Panc1 (cell line): Measurements from ENCODE around the gene TATDN3. TPM values are rescaled to one million over a fixed set of nuclear protein-coding genes. Genes with fewer than 3 reads are reported as not detected.

Experiments used
- ATAC-seq: fragments of 200-7000 bp; cut with Tn5 transposase; 2 replicates; pipeline ENCODE4 v1.9.1; 2020; ENCODE audit warnings: mild to moderate bottlenecking, moderate library complexity
- BruUV-seq: library from RNA; stranded (reverse); fragments of 400-500 nt; replicated peaks from 2 replicates; lab custom pipeline; 2021; lab: Mats Ljungman, UMichigan
- CTCF ChIA-PET: fragments of 300-600 bp; sonication (Branson Sonifier 250); formaldehyde crosslinking; loops from one replicate; lab custom pipeline; 2022; ENCODE audit warnings: antibody characterized with exemption; lab: Charles Lee
- POLR2A ChIA-PET: fragments of 300-600 bp; sonication (Branson Sonifier 250); formaldehyde crosslinking; loops from one replicate; lab custom pipeline; 2022; ENCODE audit warnings: antibody characterized with exemption; lab: Charles Lee
- DNase-seq: peaks from one replicate; pipeline ENCODE4 v3.0.0-alpha.2; 2010; ENCODE audit warnings: low read depth, low spot score
- H3K27ac ChIP-seq: 2 replicates; pipeline ENCODE4 v1.5.1; 2011; ENCODE audit warnings: mild to moderate bottlenecking, low read length, inconsistent platforms
- H3K27me3 ChIP-seq: fragments of 200-500 bp; sonication (Bioruptor generic); 2 replicates; pipeline ENCODE4 v1.6.0; 2014; ENCODE audit warnings: low read length, inconsistent platforms; ENCODE audit not compliant: control insufficient read depth, insufficient read depth
- H3K36me3 ChIP-seq: fragments of 200-500 bp; sonication (Bioruptor generic); 2 replicates; pipeline ENCODE4 v1.5.1; 2014; ENCODE audit warnings: inconsistent platforms, mild to moderate bottlenecking, low read length, moderate library complexity; ENCODE audit not compliant: control insufficient read depth, insufficient read depth
- H3K4me1 ChIP-seq: 2 replicates; pipeline ENCODE4 v1.5.1; 2011; ENCODE audit warnings: inconsistent platforms, mild to moderate bottlenecking, low read length, moderate library complexity; ENCODE audit not compliant: control insufficient read depth, insufficient read depth
- H3K4me3 ChIP-seq, 2 experiments: 2 replicates each; pipeline ENCODE4 v1.5.1; 2011 to 2012; ENCODE audit warnings: low read depth in 2 of 2, low read length in 2 of 2, mild to moderate bottlenecking in 2 of 2, inconsistent platforms in 1 of 2, moderate library complexity in 1 of 2
- H3K9me3 ChIP-seq: fragments of 200-500 bp; sonication (Bioruptor generic); 2 replicates; pipeline ENCODE4 v1.5.1; 2014; ENCODE audit warnings: low read depth, mild to moderate bottlenecking, inconsistent platforms, low read length, moderate library complexity; ENCODE audit not compliant: control insufficient read depth, insufficient read depth
- CTCF ChIP-seq: fragments of 450-650 bp; IDR thresholded peaks from 2 replicates; pipeline ENCODE4 v1.5.1; 2017; ENCODE audit warnings: mild to moderate bottlenecking
- POLR2AphosphoS5 ChIP-seq: IDR thresholded peaks from 2 replicates; pipeline ENCODE4 v1.6.1; 2012; ENCODE audit warnings: mild to moderate bottlenecking, low read depth, low read length, moderate library complexity
- REST ChIP-seq, 2 experiments: IDR thresholded peaks; 2 replicates each; pipeline ENCODE4 v1.6.1; 2011 to 2012; ENCODE audit warnings: low read depth in 2 of 2, control low read depth in 1 of 2, low read length in 1 of 2, mild to moderate bottlenecking in 1 of 2, moderate library complexity in 1 of 2; ENCODE audit not compliant: insufficient read depth in 1 of 2
- SIN3A ChIP-seq: IDR thresholded peaks from 2 replicates; pipeline ENCODE4 v1.6.1; 2012; ENCODE audit warnings: low read depth, mild to moderate bottlenecking, low read length, moderate library complexity, borderline replicate concordance; ENCODE audit not compliant: insufficient read depth
- TCF7L2 ChIP-seq: IDR thresholded peaks from 2 replicates; pipeline ENCODE4 v1.6.1; 2011; ENCODE audit warnings: mild to moderate bottlenecking, low read depth, low read length, inconsistent platforms
- in situ Hi-C: cut with HindIII; loops from 2 replicates; pipeline ENCODE4 v1.10.0; 2016; ENCODE audit warnings: low sequenced_read_pairs, low pct_unique_long_range_greater_than_20kb
- intact Hi-C: fragments of 100-400 bp; cut with micrococcal nuclease; formaldehyde crosslinking; loops from one replicate; pipeline ENCODE4 v1.10.0; 2022; ENCODE audit not compliant: unreplicated experiment
- total RNA-seq: library from RNA; stranded (reverse); gene quantifications from one replicate; pipeline ENCODE4 v1.2.1, GENCODE V29; 2021; ENCODE audit not compliant: unreplicated experiment

TATDN3 gene
- total RNA-seq, 1 experiment from 2014 or later, result 9.5 TPM

DNA sequence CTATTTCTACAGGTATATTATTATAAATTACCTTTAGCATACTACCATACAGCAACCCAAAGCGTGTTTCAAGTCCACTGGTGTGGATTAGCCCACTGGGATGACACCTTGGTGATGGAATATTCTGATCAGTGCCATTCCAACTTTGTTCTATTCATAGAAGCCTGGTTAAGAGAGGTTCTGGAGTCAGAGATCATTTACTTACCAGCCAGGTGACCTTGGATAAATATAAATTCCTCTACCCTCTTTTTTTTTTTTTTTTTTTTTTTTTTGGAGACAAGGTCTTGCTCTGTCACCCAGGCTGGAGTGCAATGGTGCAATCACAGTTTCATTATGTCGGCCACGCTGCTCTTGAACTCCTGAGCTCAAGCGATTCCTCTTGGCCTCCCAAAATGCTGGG lies 55.9 kb downstream of the TATDN3 start, which contains the start of gene SPATA45:
Gene SPATA45 (minus strand): TSS at position 101 of the 400 bp plus-strand sequence. CDS start 11,500 bp downstream, outside the sequence.
- in situ Hi-C loops, result no loop called here
- TF ChIP-seq CTCF (no peak), SIN3A (no peak), POLR2AphosphoS5 (no peak), TCF7L2 (no peak), REST (IDR thresholded peaks at IDR 0.05; ENCODE audit: insufficient read depth in 1 of 2, low read depth in 2 of 2, low read length in 1 of 2) (no peak)

GRCh38 chr1:212852105-212852688 lies 60.5 kb downstream of the TATDN3 start:
- in situ Hi-C loops, result no loop called here

More for the DNA sequence above, 55.9 kb downstream of the TATDN3 start, which contains the start of gene SPATA45:
- no peaks in the 10 kb centered on the region for H3K36me3 ChIP-seq
- no peak within 1 kb of the TSS for H3K27ac ChIP-seq
- POLR2A ChIA-PET, result interaction anchor here (0.6 kb wide), 1 partner anchor 15 kb away, joined by 3 read pairs; no protein-coding TSS in a partner anchor
- DNase-seq (no peak), ATAC-seq (no peak)
- H3K4me3 ChIP-seq, result no peak within 1 kb of the TSS
- intact Hi-C loops, result no loop called here
- no peaks in the 10 kb centered on the region for H3K4me1 ChIP-seq
- no TSS peak for BruUV-seq
- CTCF ChIA-PET, result interaction anchor here (0.8 to 0.9 kb wide), 2 partner anchors 10 to 147 kb away, joined by 3 to 12 read pairs; no protein-coding TSS in a partner anchor
- H3K27me3 ChIP-seq, result no peaks in the 10 kb centered on the region
- H3K9me3 ChIP-seq, result no peaks in the 10 kb centered on the region

More at GRCh38 chr1:212852105-212852688, 60.5 kb downstream of the TATDN3 start:
- no peaks in the 10 kb centered on the region for H3K27me3 ChIP-seq
- H3K27ac ChIP-seq, result no peak overlapping the region
- H3K4me3 ChIP-seq, result no peak overlapping the region
- TF ChIP-seq TCF7L2 (no peak), SIN3A (no peak), REST (IDR thresholded peaks at IDR 0.05; ENCODE audit: insufficient read depth in 1 of 2, low read depth in 2 of 2, low read length in 1 of 2) (no peak), CTCF (no peak), POLR2AphosphoS5 (no peak)
- DNase-seq, result no peak
- no peak for ATAC-seq
- no TSS peak for BruUV-seq
- H3K9me3 ChIP-seq, result no peaks in the 10 kb centered on the region
- peaks cover 7% of the 10 kb centered on the region; the same call in 1 of the 2 replicates for H3K4me1 ChIP-seq
- POLR2A ChIA-PET, result no interaction called here
- intact Hi-C loops, result no loop called here
- H3K36me3 ChIP-seq, result no peaks in the 10 kb centered on the region; the same call in 1 of the 2 replicates
- CTCF ChIA-PET, result no interaction called here
